PC-3 (cell line): ENCODE data around the gene TNFRSF4. TPM values are rescaled to one million over a fixed set of nuclear protein-coding genes. Genes with fewer than 3 reads are reported as not detected.

Experiments
- ATAC-seq: fragments of 200-7000 bp; cut with Tn5 transposase; 2 replicates; pipeline ENCODE4 v1.9.1; 2020; ENCODE audit warnings: mild to moderate bottlenecking, moderate library complexity
- BruUV-seq: library from RNA; stranded (reverse); fragments of 400-500 nt; replicated peaks from 2 replicates; lab custom pipeline; 2021; lab: Mats Ljungman, UMichigan
- CTCF ChIA-PET: fragments of 300-600 bp; sonication (Branson Sonifier 250); formaldehyde crosslinking; loops from one replicate; lab custom pipeline; 2022; ENCODE audit warnings: antibody characterized with exemption; lab: Charles Lee
- POLR2A ChIA-PET: fragments of 300-600 bp; sonication (Branson Sonifier 250); formaldehyde crosslinking; loops from one replicate; lab custom pipeline; 2022; ENCODE audit warnings: antibody characterized with exemption; ENCODE audit not compliant: unreplicated experiment; lab: Charles Lee
- DNase-seq: peaks from one replicate; pipeline ENCODE4 v3.0.0-alpha.2; 2015
- H2AFZ ChIP-seq: fragments of 300-600 bp; sonication (generic); 2 replicates; pipeline ENCODE4 v1.6.0; 2016; ENCODE audit warnings: antibody characterized with exemption, low read length
- H3F3A ChIP-seq: fragments of 300-600 bp; sonication (generic); one replicate; pipeline ENCODE4 v1.6.0; 2017; ENCODE audit warnings: antibody characterized with exemption, low read length, control low read depth, mild to moderate bottlenecking; ENCODE audit not compliant: unreplicated experiment
- H3K27ac ChIP-seq: fragments of 300-600 bp; sonication (generic); 2 replicates; pipeline ENCODE4 v1.5.1; 2016; ENCODE audit warnings: mild to moderate bottlenecking, low read length
- H3K27me3 ChIP-seq: fragments of 300-600 bp; sonication (generic); 2 replicates; pipeline ENCODE4 v1.6.1; 2016; ENCODE audit warnings: low read length, mixed read lengths
- H3K36me3 ChIP-seq: fragments of 300-600 bp; sonication (generic); 2 replicates; pipeline ENCODE4 v1.6.1; 2016; ENCODE audit warnings: low read depth, mixed run types, low read length, mixed read lengths
- H3K4me1 ChIP-seq: fragments of 300-600 bp; sonication (generic); 2 replicates; pipeline ENCODE4 v1.5.1; 2016; ENCODE audit warnings: low read length; ENCODE audit not compliant: insufficient read depth
- H3K4me2 ChIP-seq: fragments of 300-600 bp; sonication (generic); 2 replicates; pipeline ENCODE4 v1.6.0; 2016; ENCODE audit warnings: low read length
- H3K4me3 ChIP-seq: fragments of 300-600 bp; sonication (generic); 2 replicates; pipeline ENCODE4 v1.5.1; 2016; ENCODE audit warnings: mild to moderate bottlenecking, low read length, mixed read lengths
- H3K79me2 ChIP-seq: fragments of 300-600 bp; sonication (generic); 2 replicates; pipeline ENCODE4 v1.6.1; 2017; ENCODE audit warnings: low read length, mixed read lengths
- H3K9ac ChIP-seq: fragments of 300-600 bp; sonication (generic); 2 replicates; pipeline ENCODE4 v1.6.0; 2016; ENCODE audit warnings: mild to moderate bottlenecking, low read length
- H3K9me2 ChIP-seq: fragments of 300-600 bp; sonication (generic); replicated peaks from 2 replicates; pipeline ENCODE4 v1.6.1; 2016; ENCODE audit warnings: mixed run types, low read length, mixed read lengths
- H3K9me3 ChIP-seq: fragments of 300-600 bp; sonication (generic); 2 replicates; pipeline ENCODE4 v1.6.1; 2016; ENCODE audit warnings: low read length, mixed read lengths
- H4K20me1 ChIP-seq: fragments of 300-600 bp; sonication (generic); 2 replicates; pipeline ENCODE4 v1.6.1; 2016; ENCODE audit warnings: low read length, mixed read lengths
- CTCF ChIP-seq: fragments of 300-600 bp; sonication (generic); conservative IDR thresholded peaks from 2 replicates; pipeline ENCODE4 v1.5.1; 2017; ENCODE audit warnings: antibody characterized with exemption, low read depth, mild to moderate bottlenecking, low read length
- EZH2 ChIP-seq: fragments of 300-600 bp; sonication (generic); IDR thresholded peaks from one replicate; pipeline ENCODE4 v1.6.1; 2017; ENCODE audit warnings: antibody characterized with exemption, mild to moderate bottlenecking, low read length; ENCODE audit not compliant: unreplicated experiment
- EZH2phosphoT487 ChIP-seq: fragments of 300-600 bp; sonication (generic); IDR thresholded peaks from 2 replicates; pipeline ENCODE4 v1.6.1; 2018; ENCODE audit warnings: mild to moderate bottlenecking, antibody characterized with exemption, low read length, borderline replicate concordance
- intact Hi-C: fragments of 100-400 bp; cut with micrococcal nuclease; formaldehyde crosslinking; loops from 2 replicates; pipeline ENCODE4 v1.9.0; 2023
- total RNA-seq: library from RNA; depleted of rRNA; stranded (reverse); fragments of >200 nt; gene quantifications from 2 replicates; pipeline ENCODE4 v1.2.3, GENCODE V29; 2014

Gene TNFRSF4
- total RNA-seq, 1 experiment from 2014 or later, result 0.11 TPM

- no peaks in the 10 kb centered on the region for H3F3A ChIP-seq
- POLR2A ChIA-PET, result no interaction called here
- peaks cover 12% of the 10 kb centered on the region for H3K79me2 ChIP-seq
- H4K20me1 ChIP-seq, result no peaks in the 10 kb centered on the region
- no peaks in the 10 kb centered on the region for H3K9me3 ChIP-seq
- H3K27ac ChIP-seq, result no peak overlapping the region
- H3K36me3 ChIP-seq, result no peaks in the 10 kb centered on the region
- peak overlapping the region; percentile 93 for H3K4me2 ChIP-seq
- peak overlapping the region; percentile 68 for H3K4me3 ChIP-seq
- no peaks in the 10 kb centered on the region for H3K9me2 ChIP-seq
- H2AFZ ChIP-seq, result peak overlapping the region; percentile 66
- BruUV-seq, result no TSS peak
- H3K27me3 ChIP-seq, result no peaks in the 10 kb centered on the region
- no peak for TF ChIP-seq EZH2
- no peak for TF ChIP-seq EZH2phosphoT487
- no peak for TF ChIP-seq CTCF
- CTCF ChIA-PET, result no interaction called here
- peaks cover 25% of the 10 kb centered on the region for H3K4me1 ChIP-seq
- peak overlapping the region; percentile 63 for H3K9ac ChIP-seq
- DNase-seq, result no peak
- no peak for ATAC-seq
- intact Hi-C loops, result no loop called here
Measured at GRCh38 chr1:1205769-1206375, 8.1 kb downstream of the TNFRSF4 start.

DNA sequence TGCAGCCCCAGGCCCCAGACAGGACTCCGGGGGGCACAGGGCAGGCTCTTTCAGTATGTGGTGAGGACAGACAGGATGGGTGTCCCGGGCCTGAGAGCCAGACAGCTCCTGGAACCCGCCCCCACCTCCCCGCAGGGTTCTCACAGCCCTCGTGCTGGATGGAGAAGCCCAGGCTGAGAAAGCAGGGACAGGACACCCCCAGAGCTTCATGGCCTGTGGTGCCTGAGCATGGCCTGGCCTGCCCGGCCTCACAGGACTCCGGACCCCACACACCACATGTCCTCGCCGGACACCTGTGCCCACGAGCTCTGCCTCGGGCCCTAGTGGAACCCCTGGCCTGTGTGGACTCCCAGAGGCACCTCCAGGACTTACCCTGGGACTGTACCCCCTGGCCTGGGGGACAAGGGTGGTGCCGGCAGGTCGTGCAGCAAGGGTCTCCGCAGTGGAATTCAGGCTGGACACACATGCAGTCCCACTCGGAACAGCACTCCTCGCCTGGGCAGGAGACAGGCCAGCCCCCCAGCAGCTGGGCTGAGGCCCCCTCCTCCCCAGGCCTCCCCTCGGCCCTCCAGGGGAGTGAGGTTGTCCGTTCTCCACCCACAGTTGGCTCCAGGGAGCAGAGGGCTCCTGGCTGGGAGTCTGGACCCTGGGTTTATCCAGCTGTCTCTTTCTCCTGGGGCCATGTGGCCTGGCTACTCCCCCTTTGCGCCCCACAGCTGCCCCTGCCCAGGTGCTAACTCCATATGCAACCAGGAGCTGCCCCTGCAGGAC is 8.8 kb downstream of the TNFRSF4 start:
- H2AFZ ChIP-seq, result no peak overlapping the region
- DNase-seq (no peak), ATAC-seq (no peak)
- no peaks in the 10 kb centered on the region for H3K27me3 ChIP-seq
- intact Hi-C loops, result no loop called here
- ChIA-PET CTCF (no interaction called here), POLR2A (no interaction called here)
- H3K4me3 ChIP-seq, result peak overlapping the region; percentile 68
- peak overlapping the region; percentile 93 for H3K4me2 ChIP-seq
- H3K36me3 ChIP-seq, result no peaks in the 10 kb centered on the region
- peaks cover 25% of the 10 kb centered on the region for H3K4me1 ChIP-seq
- TSS peak; percentile 35 for BruUV-seq
- H3K9me2 ChIP-seq, result no peaks in the 10 kb centered on the region
- peak overlapping the region; percentile 63 for H3K9ac ChIP-seq
- TF ChIP-seq EZH2 (no peak), EZH2phosphoT487 (no peak)
- no peaks in the 10 kb centered on the region for H3F3A ChIP-seq
- H3K9me3 ChIP-seq, result no peaks in the 10 kb centered on the region
- H3K79me2 ChIP-seq, result peaks cover 12% of the 10 kb centered on the region
- no peaks in the 10 kb centered on the region for H4K20me1 ChIP-seq
- no peak overlapping the region for H3K27ac ChIP-seq

GRCh38 chr1:1204425-1204920 is 9.5 kb downstream of the TNFRSF4 start:
- ATAC-seq (no peak), DNase-seq (no peak)
- no peaks in the 10 kb centered on the region for H3K9me3 ChIP-seq
- BruUV-seq, result no TSS peak
- H3K27me3 ChIP-seq, result no peaks in the 10 kb centered on the region
- no peak overlapping the region for H3K4me3 ChIP-seq
- peaks cover 12% of the 10 kb centered on the region for H3K79me2 ChIP-seq
- ChIA-PET CTCF (no interaction called here), POLR2A (no interaction called here)
- no peaks in the 10 kb centered on the region for H3F3A ChIP-seq
- no peaks in the 10 kb centered on the region for H4K20me1 ChIP-seq
- H3K9me2 ChIP-seq, result no peaks in the 10 kb centered on the region
- peaks cover 25% of the 10 kb centered on the region for H3K4me1 ChIP-seq
- no peak overlapping the region for H3K27ac ChIP-seq
- H3K4me2 ChIP-seq, result no peak overlapping the region
- intact Hi-C loops, result no loop called here
- no peak overlapping the region for H2AFZ ChIP-seq
- H3K36me3 ChIP-seq, result no peaks in the 10 kb centered on the region
- no peak overlapping the region for H3K9ac ChIP-seq
- TF ChIP-seq EZH2phosphoT487 (no peak), CTCF (no peak), EZH2 (no peak)
